KG1 (cell line): ENCODE data around the gene GLS2.
"Not testable (repeated sequence)": the region's sequence is repeated elsewhere in the genome, so short reads cannot be mapped to it uniquely, and the experiment has no call there.

ENCODE experiments used
- DNase-seq: peaks from one replicate; lab custom pipeline; 2025; lab: John Stamatoyannopoulos, UW

Gene GLS2

DNA sequence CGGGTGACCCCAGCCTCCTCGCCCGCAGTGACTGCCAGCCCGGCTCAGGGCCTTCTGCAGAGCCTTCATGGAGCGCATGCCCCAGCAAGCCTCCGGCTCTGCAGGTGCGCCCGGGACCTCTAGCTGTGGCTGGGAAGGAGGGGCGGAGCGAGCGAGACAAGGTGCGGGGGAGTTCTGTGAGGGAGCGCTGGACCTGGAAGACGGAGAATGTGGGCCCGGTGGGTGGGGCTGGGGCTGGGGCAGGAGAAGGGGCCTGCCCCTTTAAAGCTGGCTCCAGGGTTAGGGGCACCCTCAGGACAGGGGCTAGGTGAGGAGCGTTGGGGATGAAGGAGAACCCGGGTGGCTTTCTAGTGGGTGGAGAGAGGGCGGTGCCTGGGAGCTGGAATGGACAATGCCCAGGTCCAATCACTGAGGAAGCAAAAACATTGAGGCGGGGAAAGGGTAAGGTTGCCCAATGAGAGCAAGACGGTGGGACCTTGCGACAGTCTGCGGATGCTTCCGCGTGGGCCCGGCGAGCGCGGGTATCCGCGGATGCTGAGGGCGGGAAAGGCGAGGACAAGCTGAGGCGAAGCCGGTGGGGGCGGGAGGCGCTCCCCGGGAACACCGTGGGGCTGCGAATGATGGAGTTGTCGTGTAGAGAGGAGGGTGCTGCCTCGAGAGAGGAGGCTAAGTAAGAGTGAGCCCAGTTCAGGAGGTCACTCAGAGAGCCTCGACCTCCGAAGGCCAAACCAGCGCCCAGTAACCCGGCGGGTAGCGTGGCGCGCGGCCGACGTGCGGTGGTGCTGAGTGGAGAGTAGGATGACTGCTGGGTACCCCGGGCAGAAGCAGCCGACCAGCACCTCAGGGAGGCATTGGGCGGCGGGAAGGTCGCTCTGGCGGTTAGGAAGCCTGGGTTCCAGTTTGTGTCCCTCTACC is at the start of gene GLS2:
TSS of gene GLS2 (minus strand) at position 121 of the 915 bp plus-strand sequence. CDS start at position 78, 43 bp downstream.
- DNase-seq: no peak

DNA sequence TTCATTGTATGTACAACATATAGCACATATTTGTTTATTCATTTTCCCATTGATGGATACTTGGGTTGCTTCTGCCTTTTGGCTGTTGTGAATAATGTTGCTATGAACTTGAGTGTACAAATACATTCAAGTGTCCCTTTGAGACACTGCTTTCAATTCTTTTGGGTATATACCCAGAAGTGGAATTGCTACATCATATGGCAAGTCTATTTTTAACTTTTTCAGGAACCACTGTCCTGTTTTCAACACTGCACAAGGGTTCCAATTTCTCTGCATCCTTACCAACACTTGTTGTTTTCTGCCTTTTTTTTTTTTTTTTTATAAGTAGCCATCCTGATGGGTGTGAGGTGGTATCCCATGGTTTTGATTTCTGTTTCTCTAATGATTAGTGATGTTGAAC is 49.6 kb upstream of the GLS2 start:
- no peak for DNase-seq

DNA sequence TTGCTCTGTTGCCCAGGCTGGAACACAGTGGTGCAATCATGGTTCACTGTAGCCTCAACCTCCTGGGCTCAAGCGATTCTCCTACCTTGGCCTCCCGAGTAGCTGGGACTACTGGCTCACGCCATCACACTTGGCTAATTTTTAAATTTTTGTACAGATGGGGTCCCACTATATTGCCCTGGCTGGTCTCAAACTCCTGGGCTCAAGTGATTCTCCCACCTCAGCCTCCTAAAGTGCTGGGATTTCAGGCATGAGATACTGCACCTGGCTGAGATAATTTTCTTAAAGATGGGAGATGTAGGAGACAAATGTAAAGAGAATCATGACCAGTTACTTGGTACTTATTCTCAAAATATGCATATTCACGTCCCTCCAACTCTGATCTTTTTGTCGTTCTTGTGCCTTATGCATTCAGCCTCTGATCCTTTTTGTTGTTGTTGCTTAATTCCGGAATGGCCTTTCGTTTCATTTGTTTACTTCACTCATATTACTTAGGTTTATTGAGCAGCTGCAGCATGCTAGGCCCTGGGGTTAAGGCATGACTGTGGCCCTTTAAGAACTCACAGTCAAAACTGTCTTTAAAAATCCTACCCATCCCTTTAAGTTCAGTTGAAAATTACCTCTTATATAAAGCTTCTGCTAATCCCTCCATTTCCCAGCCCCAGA is 42.6 kb upstream of the GLS2 start:
- DNase-seq: no peak

DNA sequence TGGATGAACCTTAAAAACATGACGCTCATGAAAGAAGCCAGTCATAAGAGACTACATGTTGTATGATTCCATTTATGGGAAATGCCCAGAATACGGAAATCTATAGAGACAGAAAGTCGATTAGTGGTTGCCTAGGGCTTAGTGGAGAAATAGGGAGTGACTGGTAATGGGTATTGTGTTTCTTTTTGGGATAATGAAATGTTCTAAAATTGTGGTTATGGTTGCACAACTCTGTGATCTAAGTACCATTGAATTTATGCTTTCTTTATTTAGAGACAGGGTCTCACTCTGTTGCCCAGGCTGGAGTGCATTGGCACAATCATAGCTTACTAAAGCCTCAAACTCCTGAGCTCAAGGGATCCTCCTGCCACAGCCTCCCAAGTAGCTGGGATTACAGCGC is 41.7 kb upstream of the GLS2 start:
- DNase-seq: no peak

- no peak for DNase-seq
Observed at GRCh38 chr12:56528846-56529245, 40.9 kb upstream of the GLS2 start.

- DNase-seq: no peak
Observed at GRCh38 chr12:56522411-56523193, 34.6 kb upstream of the GLS2 start.

DNA sequence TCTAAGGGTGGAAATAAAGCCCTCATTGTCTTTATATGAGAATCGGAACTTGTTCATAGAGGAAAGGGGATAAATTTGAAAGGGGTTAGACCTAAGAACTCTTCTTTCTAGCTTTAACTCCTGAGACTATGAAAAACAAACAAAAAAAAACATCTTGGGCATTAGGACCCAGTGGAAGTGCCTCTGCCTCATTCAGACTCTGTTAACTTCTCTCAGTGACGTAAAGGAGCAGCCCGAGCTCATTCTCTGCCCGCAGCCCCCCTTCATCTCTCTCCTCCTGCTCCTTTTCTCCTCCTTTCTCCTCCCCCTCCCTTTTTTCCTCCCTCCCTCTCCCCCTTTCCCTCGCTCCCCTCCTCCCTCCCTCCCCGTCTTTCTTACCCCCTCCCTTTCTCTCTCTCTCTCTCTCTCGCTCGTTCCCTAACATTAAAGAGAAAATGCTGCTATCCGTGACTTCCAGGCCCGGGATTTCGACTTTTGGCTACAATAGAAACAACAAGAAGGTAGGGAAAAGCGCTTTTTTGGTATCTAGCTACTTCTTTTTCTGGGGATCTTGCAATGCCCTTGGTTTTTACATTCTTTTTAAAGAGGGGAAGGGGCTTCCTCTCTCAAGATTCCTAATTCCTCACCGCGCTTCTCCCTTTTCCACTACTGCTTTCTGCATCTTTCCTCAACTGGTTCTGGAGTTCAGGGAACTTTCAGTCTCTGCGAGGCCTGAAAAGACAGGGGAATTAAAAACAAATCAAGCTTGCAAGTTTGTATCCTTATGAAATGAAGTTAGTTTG is 33.8 kb upstream of the GLS2 start, which contains the start of gene RBMS2:
TSS of gene RBMS2 (plus strand) at position 231 of the 782 bp plus-strand sequence. CDS start at position 435, 204 bp downstream.
- no peak for DNase-seq

- DNase-seq: no peak
Observed at GRCh38 chr12:56521209-56521589, 33.2 kb upstream of the GLS2 start.

DNA sequence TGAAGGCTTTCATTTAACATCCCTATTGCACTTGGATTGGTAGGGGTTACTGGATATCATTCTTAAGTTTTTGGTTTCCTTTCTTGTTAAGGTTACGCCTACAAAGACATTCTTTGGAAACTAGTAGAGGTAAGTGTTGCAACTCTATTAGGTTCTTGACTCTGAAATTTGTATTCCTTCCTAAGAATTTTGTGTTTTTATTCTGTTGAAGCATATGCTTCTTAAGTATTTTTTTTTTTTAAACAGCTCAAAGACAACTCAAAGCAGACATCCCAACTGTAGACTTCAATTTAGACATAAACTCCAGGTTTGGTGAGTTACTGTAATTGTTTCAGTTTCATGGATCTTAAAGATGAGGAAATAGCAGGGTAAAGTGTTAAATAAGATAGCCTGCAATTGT is 32.5 kb upstream of the GLS2 start:
- DNase-seq: no peak

- DNase-seq: no peak
Observed at GRCh38 chr12:56520048-56520447, 32.1 kb upstream of the GLS2 start.

GRCh38 chr12:56518570-56518969 is 30.6 kb upstream of the GLS2 start:
- no peak for DNase-seq

DNA sequence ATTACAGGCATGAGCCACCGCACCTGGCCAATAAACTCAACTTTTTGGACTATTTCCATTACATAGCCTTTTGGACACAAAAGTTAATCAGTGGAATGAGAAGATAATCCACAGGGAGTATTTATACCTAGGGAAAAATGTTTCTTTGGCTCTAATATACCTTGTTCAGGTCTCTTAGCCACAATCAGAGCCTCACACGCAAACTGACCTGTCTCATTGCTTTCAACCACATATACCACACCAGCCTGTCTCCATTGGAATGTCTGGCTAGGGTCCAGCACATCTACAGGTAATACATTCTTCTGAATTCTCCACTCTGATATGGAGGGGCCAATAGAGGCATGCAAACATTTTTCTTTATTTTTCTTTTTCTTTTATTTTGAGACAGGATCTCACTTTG is 29.9 kb upstream of the GLS2 start:
- no peak for DNase-seq

GRCh38 chr12:56514014-56514318 is 26.0 kb upstream of the GLS2 start:
- DNase-seq: not testable (repeated sequence)

DNA sequence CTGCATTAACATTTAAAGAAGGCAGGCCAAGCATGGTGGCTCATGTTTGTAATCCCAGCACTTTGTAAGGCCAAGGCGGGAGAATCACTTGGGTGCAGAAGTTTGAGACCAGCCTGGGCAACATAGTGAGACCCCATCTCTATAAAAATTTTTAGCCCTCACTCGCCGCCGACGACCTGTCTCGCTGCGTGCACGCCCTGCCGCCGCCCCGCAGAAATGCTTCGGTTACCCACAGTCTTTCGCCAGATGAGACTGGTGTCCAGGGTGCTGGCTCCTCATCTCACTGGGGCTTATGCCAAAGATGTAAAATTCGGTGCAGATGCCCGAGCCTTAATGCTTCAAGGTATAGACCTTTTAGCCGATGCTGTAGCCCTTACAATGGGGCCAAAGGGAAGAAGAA is 22.8 kb upstream of the GLS2 start:
- no peak for DNase-seq

- not testable (repeated sequence) for DNase-seq
Observed at GRCh38 chr12:56499879-56500278, 11.9 kb upstream of the GLS2 start.

- DNase-seq: not testable (repeated sequence)
Observed at GRCh38 chr12:56499452-56499851, 11.5 kb upstream of the GLS2 start.

- DNase-seq: not testable (repeated sequence)
Observed at GRCh38 chr12:56498126-56498902, 10.4 kb upstream of the GLS2 start.

DNA sequence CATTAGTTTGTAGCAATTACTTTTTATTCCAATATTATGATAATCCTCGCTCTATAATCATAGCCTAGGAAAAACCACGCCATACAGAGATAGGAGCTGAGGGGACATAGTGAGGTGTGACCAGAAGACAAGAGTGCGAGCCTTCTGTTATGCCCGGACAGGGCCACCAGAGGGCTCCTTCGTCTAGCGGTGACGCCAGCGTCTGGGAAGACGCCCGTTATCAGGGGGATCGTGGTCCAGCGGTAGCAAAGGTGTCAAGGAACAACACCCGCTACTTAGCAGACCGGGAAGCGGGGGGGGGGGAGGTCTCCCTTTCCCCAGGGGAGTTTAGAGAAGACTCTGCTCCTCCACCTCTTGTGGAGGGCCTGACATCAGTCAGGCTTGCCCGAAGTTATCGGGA is 8.7 kb upstream of the GLS2 start:
- not testable (repeated sequence) for DNase-seq

DNA sequence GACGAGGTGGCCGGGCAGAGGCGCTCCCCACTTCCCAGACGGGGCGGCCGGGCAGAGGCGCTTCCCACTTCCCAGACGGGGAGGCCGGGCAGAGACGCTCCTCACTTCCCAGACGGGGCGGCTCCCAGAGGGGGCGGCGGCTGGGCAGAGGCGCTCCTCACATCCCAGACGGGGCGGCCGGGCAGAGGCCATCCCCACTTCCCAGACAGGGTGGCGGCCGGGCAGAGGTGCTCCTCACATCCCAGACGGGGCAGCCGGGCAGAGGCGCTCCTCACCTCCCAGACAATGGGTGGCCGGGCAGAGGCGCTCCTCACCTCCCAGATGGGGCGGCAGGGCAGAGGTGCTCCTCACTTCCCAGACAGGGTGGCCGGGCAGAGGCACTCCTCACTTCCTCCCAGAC is 6.5 kb upstream of the GLS2 start:
- DNase-seq: not testable (repeated sequence)

DNA sequence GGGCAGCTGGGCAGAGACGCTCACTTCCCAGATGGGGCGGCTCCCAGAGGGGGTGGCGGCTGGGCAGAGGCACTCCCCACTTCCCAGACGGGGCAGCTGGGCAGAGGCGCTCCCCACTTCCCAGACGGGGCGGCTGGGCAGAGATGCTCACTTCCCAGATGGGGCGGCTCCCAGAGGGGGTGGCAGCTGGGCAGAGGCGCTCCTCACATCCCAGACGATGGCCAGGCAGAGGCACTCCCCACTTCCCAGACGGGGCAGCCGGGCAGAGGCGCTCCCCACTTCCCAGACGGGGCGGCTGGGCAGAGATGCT is 6.1 kb upstream of the GLS2 start:
- DNase-seq: not testable (repeated sequence)
